Measurements from ENCODE around the gene DPP6. TPM values are rescaled to one million over a fixed set of nuclear protein-coding genes. Genes with fewer than 3 reads are reported as not detected.
"Not testable (repeated sequence)": the region's sequence is repeated elsewhere in the genome, so short reads cannot be mapped to it uniquely, and the experiment has no call there.

Gene DPP6
- total RNA-seq, 1 experiment from 2014 or later: 1.3 TPM

- DNase-seq (ENCODE audit: low read depth): no peak
Measured at GRCh38 chr7:154907651-154908620, 855.7 kb downstream of the DPP6 start.

GRCh38 chr7:154909241-154910105, 857.3 kb downstream of the DPP6 start:
- DNase-seq (ENCODE audit: low read depth): no peak

GRCh38 chr7:154910125-154910524, 857.9 kb downstream of the DPP6 start:
- no peak for DNase-seq (ENCODE audit: low read depth)

- DNase-seq (ENCODE audit: low read depth): no peak
Measured at GRCh38 chr7:154910977-154911376, 858.8 kb downstream of the DPP6 start.

GRCh38 chr7:154911411-154911810, 859.2 kb downstream of the DPP6 start:
- DNase-seq (ENCODE audit: low read depth): no peak

GRCh38 chr7:154911862-154912455, 859.8 kb downstream of the DPP6 start:
- DNase-seq (ENCODE audit: low read depth): no peak

- no peak for DNase-seq (ENCODE audit: low read depth)
Measured at GRCh38 chr7:154912871-154913637, 860.9 kb downstream of the DPP6 start.

- DNase-seq (ENCODE audit: low read depth): peak; percentile 64
Measured at GRCh38 chr7:154913638-154914307, 861.6 kb downstream of the DPP6 start.

GRCh38 chr7:154914308-154914995, 862.3 kb downstream of the DPP6 start:
- DNase-seq (ENCODE audit: low read depth): no peak

GRCh38 chr7:154914996-154915380, 862.8 kb downstream of the DPP6 start:
- DNase-seq (ENCODE audit: low read depth): peak; percentile 32

- DNase-seq (ENCODE audit: low read depth): no peak
Measured at GRCh38 chr7:154915600-154915999, 863.4 kb downstream of the DPP6 start.

- no peak for DNase-seq (ENCODE audit: low read depth)
Measured at GRCh38 chr7:154916381-154916780, 864.2 kb downstream of the DPP6 start.

- DNase-seq (ENCODE audit: low read depth): no peak
Measured at GRCh38 chr7:154916856-154917807, 864.9 kb downstream of the DPP6 start.

GRCh38 chr7:154917808-154918160, 865.6 kb downstream of the DPP6 start:
- DNase-seq (ENCODE audit: low read depth): no peak

GRCh38 chr7:154918266-154918665, 866.1 kb downstream of the DPP6 start:
- no peak for DNase-seq (ENCODE audit: low read depth)

GRCh38 chr7:154918741-154919140, 866.5 kb downstream of the DPP6 start:
- DNase-seq (ENCODE audit: low read depth): no peak

GRCh38 chr7:154919344-154920225, 867.4 kb downstream of the DPP6 start:
- DNase-seq (ENCODE audit: low read depth): no peak

GRCh38 chr7:154922472-154922871, 870.3 kb downstream of the DPP6 start:
- not testable (repeated sequence) for DNase-seq (ENCODE audit: low read depth)
